T-helper 1 cell treated with Interleukin-12 subunit alpha and Interleukin-12 subunit beta and Interleukin-4 antibody, amounts not matched to agents 30 ng/mL and 1 ng/mL, for 36 hours (primary cell): ENCODE results near the gene MCTP1. TPM values are rescaled to one million over a fixed set of nuclear protein-coding genes. Genes with fewer than 3 reads are reported as not detected.

Source experiments
- intact Hi-C: fragments of 100-400 bp; cut with micrococcal nuclease; formaldehyde crosslinking; loops from one replicate; pipeline ENCODE4 v1.15.1; 2024
- total RNA-seq: library from RNA; stranded (reverse); gene quantifications from 2 replicates; pipeline ENCODE4 v1.2.3, GENCODE V29; 2022

The MCTP1 gene
- total RNA-seq, 1 donor from 2014 or later: 0.10 TPM

GRCh38 chr5:94778732-94779131, 506.2 kb downstream of the MCTP1 start:
- intact Hi-C loops: no loop called here

DNA sequence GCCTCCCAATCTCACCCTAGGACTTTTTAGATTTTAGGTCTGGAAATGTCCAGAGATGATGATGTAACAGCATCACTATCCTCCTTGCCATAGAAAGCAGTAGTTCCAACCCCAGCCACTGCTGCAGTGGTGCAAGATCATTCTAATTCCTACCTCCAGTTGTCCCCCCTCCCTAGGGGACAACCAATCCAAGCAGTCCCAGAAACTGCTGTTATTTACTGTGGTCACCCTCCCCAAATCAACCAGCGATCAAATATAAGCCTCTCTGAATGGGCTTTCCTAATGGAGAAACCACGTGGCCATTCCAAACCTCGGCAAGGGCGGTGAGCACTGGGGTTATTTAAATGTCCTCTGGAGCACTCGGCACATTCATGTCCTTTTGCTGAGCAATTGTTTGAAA, 506.6 kb downstream of the MCTP1 start:
- intact Hi-C loops: no loop called here

DNA sequence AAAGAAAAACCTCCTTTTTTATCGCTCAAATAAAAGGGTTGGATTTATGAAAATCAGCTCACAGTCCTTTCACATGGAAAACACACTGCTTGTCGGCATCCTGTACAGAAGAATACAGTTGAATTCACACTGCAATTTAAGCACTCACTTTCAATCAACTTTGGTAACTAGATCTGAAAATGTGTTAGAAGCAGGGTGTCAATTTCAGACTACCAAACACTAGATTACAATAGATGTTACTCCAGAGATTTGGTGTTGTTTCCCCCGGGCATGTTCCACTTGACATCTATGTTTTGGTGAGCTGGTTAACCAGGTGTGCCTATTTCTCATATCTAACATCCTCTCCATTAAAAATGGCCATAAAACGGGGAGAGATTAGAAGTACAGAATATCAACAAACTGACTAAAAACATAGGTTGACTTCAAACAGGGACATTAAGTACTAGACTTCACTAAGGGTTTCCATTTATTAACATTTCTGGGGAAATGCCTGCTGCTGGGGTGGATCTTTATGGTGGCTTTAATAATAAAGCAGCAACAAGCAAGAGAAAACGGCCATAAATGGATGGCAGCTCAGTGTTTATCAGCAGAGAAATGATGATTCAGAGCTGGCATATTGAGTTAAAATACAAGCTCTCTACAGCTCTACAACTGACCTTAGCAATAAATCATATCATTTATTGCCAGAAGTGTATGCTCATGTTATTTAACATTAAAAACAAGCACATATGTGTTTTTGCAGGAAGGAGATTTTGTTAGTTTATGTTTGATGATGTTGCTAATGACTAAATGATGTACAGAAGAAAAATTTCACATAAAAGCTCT, 507.6 kb downstream of the MCTP1 start:
- intact Hi-C loops: no loop called here

DNA sequence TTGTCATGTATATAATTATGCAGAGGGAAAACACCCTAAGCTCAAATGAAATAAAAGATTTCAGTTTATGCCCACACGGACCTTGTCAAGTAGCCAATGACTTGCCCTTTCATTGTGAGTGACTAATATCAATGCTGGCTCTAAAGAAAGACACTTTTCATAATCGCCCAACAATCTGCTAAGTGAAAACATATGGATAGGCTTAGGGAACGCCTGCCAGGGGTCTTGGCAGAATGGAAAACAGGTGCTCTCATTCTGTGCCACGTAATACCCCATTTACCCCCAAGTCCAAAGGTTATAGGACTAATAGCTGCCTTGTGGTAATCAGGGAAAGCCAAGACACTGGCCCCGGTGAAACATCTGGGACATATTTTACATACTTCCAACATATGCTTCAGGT, 508.7 kb downstream of the MCTP1 start:
- intact Hi-C loops: no loop called here

- intact Hi-C loops: no loop called here
Observed at GRCh38 chr5:94775088-94775487, 509.8 kb downstream of the MCTP1 start.

DNA sequence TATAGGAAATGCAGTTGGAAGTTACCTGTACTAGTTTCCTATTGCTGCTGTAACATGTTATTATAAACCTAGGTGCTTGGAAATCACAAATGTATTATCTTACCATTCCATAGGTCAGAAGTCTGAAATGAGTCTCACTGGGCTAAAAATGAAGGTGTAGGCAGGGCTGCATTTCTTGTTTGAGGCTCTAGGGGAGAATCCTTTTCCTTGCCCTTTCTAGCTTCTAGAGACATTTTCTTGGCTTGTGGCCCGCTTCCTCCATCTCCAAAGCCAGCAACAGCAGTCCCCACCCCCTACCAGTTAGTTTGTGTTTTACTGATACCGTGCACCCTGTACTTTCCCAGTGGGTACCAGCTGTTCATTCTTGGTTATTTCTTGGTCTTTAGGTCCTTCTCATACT, 513.2 kb downstream of the MCTP1 start:
- intact Hi-C loops: no loop called here

GRCh38 chr5:94769996-94770395, 514.9 kb downstream of the MCTP1 start:
- intact Hi-C loops: no loop called here

DNA sequence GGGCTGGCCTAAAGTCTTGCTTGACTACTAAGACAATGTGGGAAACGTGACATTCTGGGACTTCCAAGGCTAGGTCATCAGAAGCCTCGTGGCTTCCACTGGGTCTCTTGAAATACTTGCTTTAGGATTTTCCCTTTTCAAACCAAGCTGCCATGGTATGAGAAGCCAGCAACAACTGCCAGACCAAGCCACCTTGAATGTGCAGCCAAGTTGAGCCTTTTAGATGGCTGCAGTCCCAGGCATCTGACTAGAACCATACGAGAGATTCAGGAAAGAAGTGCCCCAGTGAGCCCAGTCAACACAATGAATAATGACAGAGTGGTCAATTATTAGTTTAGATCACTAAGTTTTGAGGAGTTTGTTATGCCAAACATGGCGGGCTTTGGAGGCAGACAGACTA, 523.1 kb downstream of the MCTP1 start:
- intact Hi-C loops: no loop called here

- intact Hi-C loops: no loop called here
Observed at GRCh38 chr5:94761055-94761454, 523.8 kb downstream of the MCTP1 start.

GRCh38 chr5:94759961-94760360, 524.9 kb downstream of the MCTP1 start:
- intact Hi-C loops: no loop called here

- intact Hi-C loops: no loop called here
Observed at GRCh38 chr5:94759022-94759421, 525.9 kb downstream of the MCTP1 start.

DNA sequence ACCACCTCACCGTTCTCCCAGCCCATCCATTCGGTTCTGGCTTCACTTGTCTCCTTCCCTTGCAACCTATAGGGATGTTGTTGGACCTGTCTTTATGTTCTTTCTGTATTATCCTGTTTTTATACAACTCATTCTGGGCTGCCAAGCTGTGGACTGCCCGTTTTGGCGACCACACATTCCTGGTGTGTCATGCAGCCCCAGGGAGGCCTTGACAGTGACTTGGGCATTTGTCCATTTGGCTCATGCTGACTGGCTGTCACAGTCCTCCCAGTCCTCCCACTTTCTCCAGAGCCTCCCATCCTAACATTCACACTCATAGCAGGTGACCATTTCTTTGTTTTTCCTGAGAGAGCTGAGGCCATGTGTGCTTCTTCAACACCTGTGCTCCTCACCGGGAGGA, 530.1 kb downstream of the MCTP1 start:
- intact Hi-C loops: no loop called here

GRCh38 chr5:94751460-94751859, 533.4 kb downstream of the MCTP1 start:
- intact Hi-C loops: no loop called here

- intact Hi-C loops: no loop called here
Observed at GRCh38 chr5:94750681-94751080, 534.2 kb downstream of the MCTP1 start.

DNA sequence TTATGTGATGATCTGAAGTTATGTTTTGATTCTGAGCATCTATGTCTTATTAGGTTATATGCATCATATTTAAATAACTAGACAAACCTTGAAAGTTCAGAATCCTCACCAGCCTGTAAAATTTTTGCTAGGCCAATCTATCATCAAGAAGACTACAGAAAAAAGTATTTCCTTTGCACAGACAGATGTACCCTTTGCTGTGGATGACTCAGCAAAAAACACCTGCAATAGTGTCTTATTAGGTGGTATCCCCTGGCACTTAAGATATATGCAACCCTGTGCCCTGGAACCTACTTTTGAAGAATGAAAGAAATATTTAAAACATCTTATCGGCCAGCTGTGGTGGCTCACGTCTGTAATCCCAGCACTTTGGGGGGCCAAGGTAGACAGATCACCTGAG, 535.9 kb downstream of the MCTP1 start:
- intact Hi-C loops: no loop called here

DNA sequence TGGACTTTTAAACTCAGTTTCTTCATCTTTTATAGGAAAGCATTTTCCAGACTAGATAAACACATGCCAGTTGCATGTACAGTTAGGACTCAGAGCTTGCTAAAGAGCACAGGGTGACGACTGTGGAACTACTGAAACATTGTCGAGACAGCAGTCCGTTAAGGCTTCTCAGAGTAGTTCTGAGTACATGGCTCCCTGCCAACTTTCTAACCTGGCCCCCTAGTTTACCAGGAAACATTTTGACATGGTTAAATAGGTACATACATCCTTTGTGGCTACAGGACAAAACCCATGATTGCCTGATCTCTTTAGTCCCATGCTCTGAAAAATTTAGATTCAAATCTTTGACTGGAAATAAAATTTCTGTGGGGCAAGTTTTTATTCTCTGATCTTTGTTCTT, 536.7 kb downstream of the MCTP1 start:
- intact Hi-C loops: no loop called here

DNA sequence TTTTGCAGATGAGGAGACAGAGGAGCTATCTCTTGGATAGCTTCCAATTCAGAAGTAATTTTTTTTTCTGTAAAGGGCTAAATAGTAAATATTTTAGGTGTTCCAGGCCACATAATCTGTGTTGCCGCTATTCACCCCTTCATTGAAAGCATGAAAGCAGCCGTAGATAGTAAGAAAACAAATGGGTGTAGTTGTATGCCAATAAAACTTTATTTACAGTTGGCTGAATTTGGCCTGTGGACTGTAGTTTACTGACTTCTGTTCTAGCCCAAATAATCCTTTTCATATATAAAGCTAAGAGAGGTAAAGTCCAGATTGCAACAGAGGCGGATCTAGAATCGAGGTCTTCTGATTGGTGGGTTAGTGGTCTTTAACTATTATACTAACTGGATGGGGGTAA, 537.5 kb downstream of the MCTP1 start:
- intact Hi-C loops: no loop called here

DNA sequence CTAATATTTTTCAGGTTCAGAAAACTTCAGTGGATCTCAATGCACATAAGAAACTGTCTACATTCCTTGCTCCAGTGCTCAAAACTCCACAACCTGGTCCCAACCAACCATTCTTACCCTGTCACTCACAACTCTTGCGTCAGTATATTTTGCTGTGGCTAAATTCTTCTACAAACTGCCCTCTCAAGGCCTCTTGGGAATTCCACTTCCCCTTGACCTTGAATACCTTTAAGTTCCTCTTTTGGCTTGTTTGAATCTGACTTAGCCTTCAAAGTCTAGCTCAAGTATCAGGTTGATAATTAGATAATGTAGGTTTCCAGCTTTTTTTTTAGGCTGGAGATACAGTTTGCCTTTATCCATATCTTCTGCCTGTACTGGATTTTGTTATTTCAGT, 538.2 kb downstream of the MCTP1 start:
- intact Hi-C loops: no loop called here

DNA sequence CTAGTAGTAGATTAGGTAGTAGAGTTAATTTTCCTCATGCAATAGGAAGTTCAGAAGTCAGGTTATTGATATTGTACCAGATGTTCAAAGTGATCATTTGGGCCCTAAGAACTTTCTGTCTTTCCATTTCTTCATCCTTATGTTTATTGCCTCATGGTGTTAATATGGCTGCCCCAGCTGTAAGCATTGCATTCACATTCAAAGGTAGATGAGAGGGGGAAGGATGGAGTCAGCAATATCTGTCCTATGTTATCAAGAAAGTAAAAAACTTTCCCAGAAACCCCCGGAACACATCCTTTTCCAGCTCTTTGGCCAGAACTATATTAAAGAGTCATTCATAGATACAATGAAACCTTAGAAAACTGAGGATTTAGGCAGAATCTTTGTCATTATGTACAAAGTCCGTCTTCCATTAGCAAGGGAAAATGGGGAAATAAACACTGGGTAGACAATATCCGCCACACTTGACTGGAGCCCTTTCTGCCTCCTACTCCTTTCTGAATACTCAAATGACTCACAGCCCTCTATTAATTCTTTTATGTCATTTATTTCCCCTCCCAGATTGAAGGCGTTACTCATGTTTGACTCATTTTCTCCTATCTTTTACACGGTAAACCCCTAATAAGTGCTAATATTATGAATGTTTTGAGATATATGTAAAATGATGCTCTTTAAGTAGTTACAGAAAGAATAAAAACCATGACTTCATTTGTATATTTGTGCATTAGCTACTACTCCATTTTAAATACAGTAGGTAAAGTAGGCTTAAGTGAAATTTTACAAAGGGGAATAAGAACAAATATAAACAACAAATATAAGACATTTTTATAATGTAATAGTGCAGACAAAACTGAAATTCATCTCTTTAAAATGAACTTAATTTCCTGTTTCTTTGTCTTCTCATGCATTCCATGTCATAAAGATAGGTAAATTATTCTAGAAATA, 538.8 kb downstream of the MCTP1 start:
- intact Hi-C loops: no loop called here

DNA sequence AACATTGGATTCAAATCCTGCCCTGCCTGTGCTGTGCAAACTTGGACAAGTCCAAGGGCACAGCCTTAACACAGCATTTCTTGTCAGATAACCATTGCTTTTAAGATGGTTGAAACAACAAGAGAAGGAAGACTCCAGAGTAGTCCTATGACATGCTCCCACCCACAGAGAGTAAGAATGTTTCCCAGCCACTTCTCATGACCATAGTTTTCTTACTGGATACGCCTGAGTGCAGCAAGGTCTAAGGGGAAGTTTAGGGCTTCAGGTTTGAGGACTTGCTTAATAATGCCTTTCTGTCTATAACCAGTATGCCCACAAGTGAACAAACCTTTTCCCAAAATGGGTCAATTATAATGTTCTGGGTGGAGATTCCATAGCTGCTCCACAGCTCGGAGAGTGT, 540.0 kb downstream of the MCTP1 start:
- intact Hi-C loops: no loop called here

DNA sequence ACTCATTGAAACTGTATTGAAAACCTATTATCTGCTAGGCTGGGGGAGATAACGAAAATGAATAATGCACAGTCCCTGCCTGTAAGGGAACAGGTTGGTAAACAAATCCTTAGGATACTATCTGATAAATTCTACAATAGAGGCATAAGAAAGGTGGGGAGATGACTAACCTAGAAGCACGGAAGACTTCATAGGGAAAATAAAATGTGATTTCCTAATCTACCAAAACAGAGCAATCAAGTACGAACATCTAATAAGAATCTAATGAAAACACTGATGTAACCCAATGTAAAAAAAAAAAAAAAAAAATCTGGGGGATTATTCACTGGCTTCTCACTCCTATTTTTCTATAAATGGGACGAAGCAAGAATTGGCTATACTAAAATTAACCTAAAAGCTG, 542.0 kb downstream of the MCTP1 start:
- intact Hi-C loops: no loop called here

- intact Hi-C loops: no loop called here
Observed at GRCh38 chr5:94740286-94740685, 544.6 kb downstream of the MCTP1 start.
